WTC11 (cell line): ENCODE data around the gene ALKBH2. TPM values are rescaled to one million over a fixed set of nuclear protein-coding genes. Genes with fewer than 3 reads are reported as not detected.
"Not testable (repeated sequence)": the region's sequence is repeated elsewhere in the genome, so short reads cannot be mapped to it uniquely, and the experiment has no call there.

ENCODE experiments used
- ATAC-seq: fragments of 200-7000 bp; cut with Tn5 transposase; 2 replicates; pipeline ENCODE4 v1.10.0; 2021; ENCODE audit warnings: mild to moderate bottlenecking, moderate library complexity
- CTCF ChIA-PET: fragments of 300-600 bp; sonication (Branson Sonifier 250); formaldehyde crosslinking; loops from one replicate; lab custom pipeline; 2021; ENCODE audit warnings: antibody characterized with exemption; lab: Charles Lee
- POLR2A ChIA-PET: fragments of 350-600 bp; sonication (Branson Sonifier 250); formaldehyde crosslinking; loops from one replicate; lab custom pipeline; 2021; ENCODE audit warnings: antibody characterized with exemption; lab: Charles Lee
- DNase-seq: peaks from one replicate; pipeline ENCODE4 v3.0.0; 2021; ENCODE audit warnings: low spot score
- H3K27ac Mint-ChIP-seq: 2 replicates; pipeline ENCODE4 v1.8.0; 2021; ENCODE audit warnings: mixed read lengths
- H3K27me3 Mint-ChIP-seq: 2 replicates; pipeline ENCODE4 v1.8.0; 2021; ENCODE audit warnings: low read depth, mild to moderate bottlenecking, moderate library complexity, mixed read lengths
- H3K36me3 Mint-ChIP-seq: 2 replicates; pipeline ENCODE4 v1.8.0; 2021; ENCODE audit warnings: mixed read lengths
- H3K4me1 Mint-ChIP-seq: 2 replicates; pipeline ENCODE4 v1.8.0; 2022; ENCODE audit warnings: mixed read lengths
- H3K4me3 Mint-ChIP-seq: 2 replicates; pipeline ENCODE4 v1.8.0; 2021; ENCODE audit warnings: mild to moderate bottlenecking, moderate library complexity, mixed read lengths
- H3K9me3 Mint-ChIP-seq: 2 replicates; pipeline ENCODE4 v1.8.0; 2021; ENCODE audit warnings: mixed read lengths
- CREB1 ChIP-seq: sonication (generic); formaldehyde crosslinking; IDR thresholded peaks from 2 replicates; pipeline ENCODE4 v1.8.0; 2023; ENCODE audit warnings: mild to moderate bottlenecking, missing genetic modification reagents
- ELF4 ChIP-seq: sonication (generic); formaldehyde crosslinking; IDR thresholded peaks from 2 replicates; pipeline ENCODE4 v1.8.1; 2022; ENCODE audit warnings: low read depth, mild to moderate bottlenecking, moderate library complexity, missing genetic modification reagents
- EMX1 ChIP-seq: fragments of 250-450 bp; sonication (Bioruptor Pico); IDR thresholded peaks from 2 replicates; pipeline ENCODE4 v1.8.0; 2021; ENCODE audit warnings: mild to moderate bottlenecking
- ETV6 ChIP-seq: sonication (generic); formaldehyde crosslinking; IDR thresholded peaks from 2 replicates; pipeline ENCODE4 v1.8.1; 2022; ENCODE audit warnings: mild to moderate bottlenecking, missing genetic modification reagents
- GTF2I ChIP-seq: fragments of 250-450 bp; sonication (Bioruptor Pico); conservative IDR thresholded peaks from 2 replicates; pipeline ENCODE4 v1.4.0; 2021; ENCODE audit warnings: mild to moderate bottlenecking
- IRF2 ChIP-seq: sonication (generic); formaldehyde crosslinking; IDR thresholded peaks from 2 replicates; pipeline ENCODE4 v1.8.0; 2022; ENCODE audit warnings: low read depth, missing genetic modification reagents, borderline replicate concordance
- JUN ChIP-seq: sonication (generic); formaldehyde crosslinking; IDR thresholded peaks from 2 replicates; pipeline ENCODE4 v1.8.0; 2023; ENCODE audit warnings: mild to moderate bottlenecking, missing genetic modification reagents
- KAT7 ChIP-seq: sonication (generic); formaldehyde crosslinking; IDR thresholded peaks from 2 replicates; pipeline ENCODE4 v1.8.1; 2023; ENCODE audit warnings: missing genetic modification reagents, mild to moderate bottlenecking, borderline replicate concordance
- MXD4 ChIP-seq: fragments of 250-450 bp; sonication (Bioruptor Pico); IDR thresholded peaks from 2 replicates; pipeline ENCODE4 v1.8.0; 2021; ENCODE audit warnings: mild to moderate bottlenecking, moderate library complexity, borderline replicate concordance
- NFATC4 ChIP-seq: fragments of 250-450 bp; sonication (Bioruptor Pico); IDR thresholded peaks from 2 replicates; pipeline ENCODE4 v1.9.0; 2021; ENCODE audit warnings: mild to moderate bottlenecking
- NR1H2 ChIP-seq: sonication (generic); formaldehyde crosslinking; IDR thresholded peaks from 2 replicates; pipeline ENCODE4 v1.9.0; 2021; ENCODE audit warnings: mild to moderate bottlenecking, moderate library complexity, missing genetic modification reagents
- PRRX2 ChIP-seq: fragments of 250-450 bp; sonication (Bioruptor Pico); IDR thresholded peaks from 2 replicates; pipeline ENCODE4 v1.8.0; 2021; ENCODE audit warnings: mild to moderate bottlenecking
- RORB ChIP-seq: fragments of 250-450 bp; sonication (Bioruptor Pico); IDR thresholded peaks from 2 replicates; pipeline ENCODE4 v1.9.0; 2021; ENCODE audit warnings: mild to moderate bottlenecking
- TCF7 ChIP-seq: sonication (generic); formaldehyde crosslinking; IDR thresholded peaks from 2 replicates; pipeline ENCODE4 v1.8.0; 2022; ENCODE audit warnings: mild to moderate bottlenecking, low read depth, missing genetic modification reagents, moderate library complexity
- TEAD1 ChIP-seq: sonication (generic); formaldehyde crosslinking; IDR thresholded peaks from 2 replicates; pipeline ENCODE4 v1.8.0; 2022; ENCODE audit warnings: mild to moderate bottlenecking, missing genetic modification reagents
- TP53 ChIP-seq: sonication (generic); formaldehyde crosslinking; IDR thresholded peaks from 2 replicates; pipeline ENCODE4 v1.8.1; 2023; ENCODE audit warnings: mild to moderate bottlenecking, missing genetic modification reagents
- ZNF138 ChIP-seq: sonication (generic); formaldehyde crosslinking; conservative IDR thresholded peaks from 2 replicates; pipeline ENCODE4 v1.8.1; 2022; ENCODE audit warnings: mild to moderate bottlenecking, moderate library complexity, missing genetic modification reagents
- ZNF263 ChIP-seq: sonication (generic); formaldehyde crosslinking; IDR thresholded peaks from 2 replicates; pipeline ENCODE4 v1.8.1; 2022; ENCODE audit warnings: low read depth, mild to moderate bottlenecking, moderate library complexity, missing genetic modification reagents
- ZNF416 ChIP-seq: fragments of 250-450 bp; sonication (Bioruptor Pico); IDR thresholded peaks from 2 replicates; pipeline ENCODE4 v1.9.0; 2021; ENCODE audit warnings: mild to moderate bottlenecking, inconsistent platforms
- total RNA-seq: library from RNA; stranded (reverse); gene quantifications from 3 replicates; pipeline ENCODE4 v1.2.3, GENCODE V29; 2021
- TF ChIP-seq, protein P1 (sequence below): sonication (generic); formaldehyde crosslinking; IDR thresholded peaks from 2 replicates; pipeline ENCODE4 v1.8.0; 2022; ENCODE audit warnings: mild to moderate bottlenecking, missing genetic modification reagents
- TF ChIP-seq, protein P2 (sequence below): sonication (generic); formaldehyde crosslinking; IDR thresholded peaks from 2 replicates; pipeline ENCODE4 v1.8.0; 2023; ENCODE audit warnings: missing genetic modification reagents
- TF ChIP-seq, protein P3 (sequence below): sonication (generic); formaldehyde crosslinking; IDR thresholded peaks from 2 replicates; pipeline ENCODE4 v1.8.0; 2022; ENCODE audit warnings: mild to moderate bottlenecking, missing genetic modification reagents
- TF ChIP-seq, protein P4 (sequence below): fragments of 250-450 bp; sonication (Bioruptor Pico); IDR thresholded peaks from 2 replicates; pipeline ENCODE4 v1.9.0; 2021; ENCODE audit warnings: mild to moderate bottlenecking
- TF ChIP-seq, protein P5 (sequence below): sonication (generic); formaldehyde crosslinking; IDR thresholded peaks from 2 replicates; pipeline ENCODE4 v1.8.0; 2023; ENCODE audit warnings: missing genetic modification reagents, mild to moderate bottlenecking, borderline replicate concordance
- TF ChIP-seq, protein P6 (sequence below): fragments of 250-450 bp; sonication (Bioruptor Pico); IDR thresholded peaks from 2 replicates; pipeline ENCODE4 v2.1.2; 2022; ENCODE audit warnings: mild to moderate bottlenecking, moderate library complexity
- TF ChIP-seq, protein P7 (sequence below): sonication (generic); formaldehyde crosslinking; IDR thresholded peaks from 2 replicates; pipeline ENCODE4 v1.8.1; 2023; ENCODE audit warnings: mild to moderate bottlenecking, missing genetic modification reagents
- TF ChIP-seq, protein P8 (sequence below): sonication (generic); formaldehyde crosslinking; IDR thresholded peaks from 2 replicates; pipeline ENCODE4 v1.8.0; 2022; ENCODE audit warnings: mild to moderate bottlenecking, missing genetic modification reagents

Gene ALKBH2
- total RNA-seq, 1 experiment from 2014 or later = 15.2 TPM

DNA sequence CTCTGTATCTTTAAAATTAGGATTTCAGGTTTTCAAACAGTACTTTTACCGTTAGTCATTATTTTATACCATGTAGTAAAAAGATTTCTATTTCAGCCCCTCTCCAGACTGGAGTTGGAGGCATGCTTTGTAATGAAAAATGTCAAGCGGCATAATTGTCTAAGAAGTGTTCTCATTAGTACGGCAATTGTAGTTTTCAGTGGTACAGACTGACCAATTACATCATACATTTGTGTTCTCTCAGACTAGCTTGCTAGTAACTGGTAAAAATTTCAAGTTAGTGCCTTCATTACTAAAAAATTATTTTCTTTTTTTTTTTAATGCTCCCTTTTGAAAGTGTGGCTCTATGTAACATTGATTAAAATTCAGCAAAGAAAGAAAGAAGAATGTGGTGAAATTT lies 36.4 kb downstream of the ALKBH2 start:
- Mint-ChIP-seq H3K27ac (no peak overlapping the region), H3K36me3 (no peaks in the 10 kb centered on the region), H3K4me3 (no peak overlapping the region), H3K9me3 (no peaks in the 10 kb centered on the region), H3K27me3 (no peaks in the 10 kb centered on the region), H3K4me1 (peaks cover 10% of the 10 kb centered on the region)
- ChIA-PET POLR2A (no interaction called here), CTCF (no interaction called here)
- no peak for DNase-seq
- no peak for ATAC-seq
- TF ChIP-seq CREB1 (CRISPR knock-in tag) (no peak), EMX1 (CRISPR knock-in tag) (no peak), MXD4 (CRISPR knock-in tag) (no peak), NR1H2 (no peak), RORB (no peak), KAT7 (CRISPR knock-in tag) (no peak)
- TF ChIP-seq, protein P1, sequence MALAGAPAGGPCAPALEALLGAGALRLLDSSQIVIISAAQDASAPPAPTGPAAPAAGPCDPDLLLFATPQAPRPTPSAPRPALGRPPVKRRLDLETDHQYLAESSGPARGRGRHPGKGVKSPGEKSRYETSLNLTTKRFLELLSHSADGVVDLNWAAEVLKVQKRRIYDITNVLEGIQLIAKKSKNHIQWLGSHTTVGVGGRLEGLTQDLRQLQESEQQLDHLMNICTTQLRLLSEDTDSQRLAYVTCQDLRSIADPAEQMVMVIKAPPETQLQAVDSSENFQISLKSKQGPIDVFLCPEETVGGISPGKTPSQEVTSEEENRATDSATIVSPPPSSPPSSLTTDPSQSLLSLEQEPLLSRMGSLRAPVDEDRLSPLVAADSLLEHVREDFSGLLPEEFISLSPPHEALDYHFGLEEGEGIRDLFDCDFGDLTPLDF (CRISPR knock-in tag) = no peak
- TF ChIP-seq, protein P2, sequence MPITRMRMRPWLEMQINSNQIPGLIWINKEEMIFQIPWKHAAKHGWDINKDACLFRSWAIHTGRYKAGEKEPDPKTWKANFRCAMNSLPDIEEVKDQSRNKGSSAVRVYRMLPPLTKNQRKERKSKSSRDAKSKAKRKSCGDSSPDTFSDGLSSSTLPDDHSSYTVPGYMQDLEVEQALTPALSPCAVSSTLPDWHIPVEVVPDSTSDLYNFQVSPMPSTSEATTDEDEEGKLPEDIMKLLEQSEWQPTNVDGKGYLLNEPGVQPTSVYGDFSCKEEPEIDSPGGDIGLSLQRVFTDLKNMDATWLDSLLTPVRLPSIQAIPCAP (CRISPR knock-in tag) = no peak
- TF ChIP-seq, protein P3, sequence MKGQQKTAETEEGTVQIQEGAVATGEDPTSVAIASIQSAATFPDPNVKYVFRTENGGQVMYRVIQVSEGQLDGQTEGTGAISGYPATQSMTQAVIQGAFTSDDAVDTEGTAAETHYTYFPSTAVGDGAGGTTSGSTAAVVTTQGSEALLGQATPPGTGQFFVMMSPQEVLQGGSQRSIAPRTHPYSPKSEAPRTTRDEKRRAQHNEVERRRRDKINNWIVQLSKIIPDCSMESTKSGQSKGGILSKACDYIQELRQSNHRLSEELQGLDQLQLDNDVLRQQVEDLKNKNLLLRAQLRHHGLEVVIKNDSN (CRISPR knock-in tag) = no peak

DNA sequence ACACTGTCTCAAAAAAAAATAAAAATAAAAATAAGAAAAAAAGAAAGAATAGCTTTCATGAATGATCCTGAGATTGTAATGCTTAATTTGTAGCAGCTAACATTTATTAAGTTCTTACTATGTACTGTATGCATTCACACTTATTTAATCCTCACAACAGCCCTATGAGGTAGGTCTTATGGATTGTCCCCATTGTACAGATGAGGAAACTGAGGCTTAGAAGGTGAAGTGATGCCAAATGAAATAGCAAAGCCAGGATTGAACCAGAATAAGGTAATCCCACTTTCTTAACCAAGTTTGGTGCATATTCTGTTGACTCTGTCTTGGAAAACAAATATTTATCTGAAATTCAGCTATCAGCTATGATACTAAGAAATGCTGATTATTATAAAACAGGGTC lies 38.8 kb downstream of the ALKBH2 start:
- no peak for DNase-seq
- Mint-ChIP-seq H3K4me3 (no peak overlapping the region), H3K27ac (no peak overlapping the region), H3K36me3 (no peaks in the 10 kb centered on the region), H3K4me1 (peaks cover 10% of the 10 kb centered on the region), H3K9me3 (no peaks in the 10 kb centered on the region), H3K27me3 (no peaks in the 10 kb centered on the region)
- ChIA-PET CTCF (interaction anchor here (2.3 kb wide), 1 partner anchor 15 kb away, joined by 6 read pairs; no protein-coding TSS in a partner anchor), POLR2A (no interaction called here)
- TF ChIP-seq, protein P4, sequence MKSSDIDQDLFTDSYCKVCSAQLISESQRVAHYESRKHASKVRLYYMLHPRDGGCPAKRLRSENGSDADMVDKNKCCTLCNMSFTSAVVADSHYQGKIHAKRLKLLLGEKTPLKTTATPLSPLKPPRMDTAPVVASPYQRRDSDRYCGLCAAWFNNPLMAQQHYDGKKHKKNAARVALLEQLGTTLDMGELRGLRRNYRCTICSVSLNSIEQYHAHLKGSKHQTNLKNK (CRISPR knock-in tag) = no peak
- TF ChIP-seq JUN (no peak), PRRX2 (no peak), IRF2 (no peak), ZNF263 (CRISPR knock-in tag) (no peak), ZNF138 (no peak), TP53 (CRISPR knock-in tag) (no peak), GTF2I (no peak), ELF4 (CRISPR knock-in tag) (no peak), TCF7 (CRISPR knock-in tag) (no peak), ZNF416 (no peak), NFATC4 (no peak), ETV6 (no peak), EMX1 (CRISPR knock-in tag) (no peak), TEAD1 (CRISPR knock-in tag) (no peak)
- TF ChIP-seq, protein P5, sequence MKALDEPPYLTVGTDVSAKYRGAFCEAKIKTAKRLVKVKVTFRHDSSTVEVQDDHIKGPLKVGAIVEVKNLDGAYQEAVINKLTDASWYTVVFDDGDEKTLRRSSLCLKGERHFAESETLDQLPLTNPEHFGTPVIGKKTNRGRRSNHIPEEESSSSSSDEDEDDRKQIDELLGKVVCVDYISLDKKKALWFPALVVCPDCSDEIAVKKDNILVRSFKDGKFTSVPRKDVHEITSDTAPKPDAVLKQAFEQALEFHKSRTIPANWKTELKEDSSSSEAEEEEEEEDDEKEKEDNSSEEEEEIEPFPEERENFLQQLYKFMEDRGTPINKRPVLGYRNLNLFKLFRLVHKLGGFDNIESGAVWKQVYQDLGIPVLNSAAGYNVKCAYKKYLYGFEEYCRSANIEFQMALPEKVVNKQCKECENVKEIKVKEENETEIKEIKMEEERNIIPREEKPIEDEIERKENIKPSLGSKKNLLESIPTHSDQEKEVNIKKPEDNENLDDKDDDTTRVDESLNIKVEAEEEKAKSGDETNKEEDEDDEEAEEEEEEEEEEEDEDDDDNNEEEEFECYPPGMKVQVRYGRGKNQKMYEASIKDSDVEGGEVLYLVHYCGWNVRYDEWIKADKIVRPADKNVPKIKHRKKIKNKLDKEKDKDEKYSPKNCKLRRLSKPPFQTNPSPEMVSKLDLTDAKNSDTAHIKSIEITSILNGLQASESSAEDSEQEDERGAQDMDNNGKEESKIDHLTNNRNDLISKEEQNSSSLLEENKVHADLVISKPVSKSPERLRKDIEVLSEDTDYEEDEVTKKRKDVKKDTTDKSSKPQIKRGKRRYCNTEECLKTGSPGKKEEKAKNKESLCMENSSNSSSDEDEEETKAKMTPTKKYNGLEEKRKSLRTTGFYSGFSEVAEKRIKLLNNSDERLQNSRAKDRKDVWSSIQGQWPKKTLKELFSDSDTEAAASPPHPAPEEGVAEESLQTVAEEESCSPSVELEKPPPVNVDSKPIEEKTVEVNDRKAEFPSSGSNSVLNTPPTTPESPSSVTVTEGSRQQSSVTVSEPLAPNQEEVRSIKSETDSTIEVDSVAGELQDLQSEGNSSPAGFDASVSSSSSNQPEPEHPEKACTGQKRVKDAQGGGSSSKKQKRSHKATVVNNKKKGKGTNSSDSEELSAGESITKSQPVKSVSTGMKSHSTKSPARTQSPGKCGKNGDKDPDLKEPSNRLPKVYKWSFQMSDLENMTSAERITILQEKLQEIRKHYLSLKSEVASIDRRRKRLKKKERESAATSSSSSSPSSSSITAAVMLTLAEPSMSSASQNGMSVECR = no peak
- TF ChIP-seq, protein P6, sequence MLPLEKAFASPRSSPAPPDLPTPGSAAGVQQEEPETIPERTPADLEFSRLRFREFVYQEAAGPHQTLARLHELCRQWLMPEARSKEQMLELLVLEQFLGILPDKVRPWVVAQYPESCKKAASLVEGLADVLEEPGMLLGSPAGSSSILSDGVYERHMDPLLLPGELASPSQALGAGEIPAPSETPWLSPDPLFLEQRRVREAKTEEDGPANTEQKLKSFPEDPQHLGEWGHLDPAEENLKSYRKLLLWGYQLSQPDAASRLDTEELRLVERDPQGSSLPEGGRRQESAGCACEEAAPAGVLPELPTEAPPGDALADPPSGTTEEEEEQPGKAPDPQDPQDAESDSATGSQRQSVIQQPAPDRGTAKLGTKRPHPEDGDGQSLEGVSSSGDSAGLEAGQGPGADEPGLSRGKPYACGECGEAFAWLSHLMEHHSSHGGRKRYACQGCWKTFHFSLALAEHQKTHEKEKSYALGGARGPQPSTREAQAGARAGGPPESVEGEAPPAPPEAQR (CRISPR knock-in tag) = no peak
- TF ChIP-seq, protein P7, sequence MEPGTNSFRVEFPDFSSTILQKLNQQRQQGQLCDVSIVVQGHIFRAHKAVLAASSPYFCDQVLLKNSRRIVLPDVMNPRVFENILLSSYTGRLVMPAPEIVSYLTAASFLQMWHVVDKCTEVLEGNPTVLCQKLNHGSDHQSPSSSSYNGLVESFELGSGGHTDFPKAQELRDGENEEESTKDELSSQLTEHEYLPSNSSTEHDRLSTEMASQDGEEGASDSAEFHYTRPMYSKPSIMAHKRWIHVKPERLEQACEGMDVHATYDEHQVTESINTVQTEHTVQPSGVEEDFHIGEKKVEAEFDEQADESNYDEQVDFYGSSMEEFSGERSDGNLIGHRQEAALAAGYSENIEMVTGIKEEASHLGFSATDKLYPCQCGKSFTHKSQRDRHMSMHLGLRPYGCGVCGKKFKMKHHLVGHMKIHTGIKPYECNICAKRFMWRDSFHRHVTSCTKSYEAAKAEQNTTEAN = no peak
- TF ChIP-seq, protein P8, sequence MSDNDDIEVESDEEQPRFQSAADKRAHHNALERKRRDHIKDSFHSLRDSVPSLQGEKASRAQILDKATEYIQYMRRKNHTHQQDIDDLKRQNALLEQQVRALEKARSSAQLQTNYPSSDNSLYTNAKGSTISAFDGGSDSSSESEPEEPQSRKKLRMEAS (CRISPR knock-in tag) = no peak
- no peak for ATAC-seq

DNA sequence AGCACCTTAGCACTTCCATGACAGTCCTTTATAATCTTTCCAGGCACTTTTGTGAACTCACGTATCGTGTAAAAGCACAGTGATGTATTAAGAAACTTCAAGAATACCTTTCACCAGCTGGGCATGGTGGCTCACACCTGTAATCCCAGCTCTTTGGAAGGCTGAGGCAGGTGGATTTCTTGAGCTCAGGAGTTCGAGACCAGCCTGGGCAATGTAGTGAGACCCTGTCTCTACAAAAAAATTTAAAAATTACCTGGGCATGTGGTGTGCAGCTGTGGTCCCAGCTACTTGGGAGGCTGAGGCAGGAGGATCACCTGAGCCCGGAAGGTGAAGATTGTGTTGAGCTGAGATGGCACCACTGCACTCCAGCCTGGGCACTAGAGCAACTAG lies 39.2 kb downstream of the ALKBH2 start:
- H3K4me1 Mint-ChIP-seq = peaks cover 10% of the 10 kb centered on the region
- H3K4me3 Mint-ChIP-seq = peak overlapping the region; percentile 91
- H3K27me3 Mint-ChIP-seq, ATAC-seq, H3K27ac Mint-ChIP-seq, H3K36me3 Mint-ChIP-seq, DNase-seq, H3K9me3 Mint-ChIP-seq, POLR2A ChIA-PET: not testable (repeated sequence)
- CTCF ChIA-PET = interaction anchor here (2.3 kb wide), 1 partner anchor 15 kb away, joined by 6 read pairs; no protein-coding TSS in a partner anchor
